Dendritic cell treated with granulocyte-macrophage colony-stimulating factor and Interleukin-4, amounts not matched to agents 40 ng/mL and 50 ng/mL, for 4 days (primary cell): ENCODE results near the gene SCFD2.

Experiments used
- H3K27ac Mint-ChIP-seq: one replicate; pipeline ENCODE4 v1.8.0; 2022; ENCODE audit warnings: mild to moderate bottlenecking, mixed read lengths
- H3K27me3 Mint-ChIP-seq: one replicate; pipeline ENCODE4 v1.8.0; 2022; ENCODE audit warnings: mild to moderate bottlenecking, mixed read lengths
- H3K36me3 Mint-ChIP-seq: one replicate; pipeline ENCODE4 v1.8.0; 2022; ENCODE audit warnings: low read depth, mixed read lengths
- H3K4me1 Mint-ChIP-seq: one replicate; pipeline ENCODE4 v1.8.0; 2022; ENCODE audit warnings: low read depth, mixed read lengths
- H3K4me3 Mint-ChIP-seq: one replicate; pipeline ENCODE4 v1.8.0; 2022; ENCODE audit warnings: mild to moderate bottlenecking, moderate library complexity, mixed read lengths
- H3K9me3 Mint-ChIP-seq: one replicate; pipeline ENCODE4 v1.8.0; 2022; ENCODE audit warnings: mixed read lengths
- intact Hi-C: fragments of 100-400 bp; cut with micrococcal nuclease; formaldehyde crosslinking; loops from one replicate; pipeline ENCODE4 v1.15.0; 2022

Gene SCFD2

DNA sequence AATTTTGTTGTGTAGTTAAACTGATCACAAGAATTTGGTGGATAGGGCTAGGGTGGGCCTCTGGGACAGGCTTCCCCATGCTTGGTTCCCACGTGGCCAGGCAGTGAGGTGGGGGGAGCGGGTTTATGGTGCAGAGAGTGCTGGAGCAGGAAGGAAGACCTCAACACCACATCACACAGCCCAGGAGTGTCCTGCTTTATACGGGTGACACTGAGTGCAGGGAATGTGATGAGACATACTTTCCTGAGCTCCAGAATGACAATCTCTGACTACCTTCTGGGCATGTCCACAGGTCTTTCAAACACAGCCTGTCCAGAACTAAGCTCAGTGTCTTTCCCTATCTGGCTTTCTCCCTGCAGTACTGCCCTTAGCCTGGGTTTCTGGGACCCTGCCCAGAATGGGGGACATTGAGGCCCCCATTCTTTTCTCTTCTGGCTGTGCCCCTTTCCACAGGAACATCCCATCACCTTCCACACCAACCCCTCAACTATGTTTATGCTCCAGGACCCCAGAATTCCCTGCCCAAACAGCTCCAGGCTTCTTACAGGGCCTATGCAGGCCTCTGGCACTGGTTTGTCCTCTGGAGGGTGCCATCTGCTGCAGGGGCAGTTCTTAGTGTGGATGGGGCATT lies 540.3 kb downstream of the SCFD2 start:
- Mint-ChIP-seq H3K27me3 (no peaks in the 10 kb centered on the region), H3K4me1 (no peaks in the 10 kb centered on the region), H3K27ac (no peak overlapping the region), H3K36me3 (no peaks in the 10 kb centered on the region), H3K9me3 (no peaks in the 10 kb centered on the region), H3K4me3 (no peak overlapping the region)
- intact Hi-C loops: no loop called here

DNA sequence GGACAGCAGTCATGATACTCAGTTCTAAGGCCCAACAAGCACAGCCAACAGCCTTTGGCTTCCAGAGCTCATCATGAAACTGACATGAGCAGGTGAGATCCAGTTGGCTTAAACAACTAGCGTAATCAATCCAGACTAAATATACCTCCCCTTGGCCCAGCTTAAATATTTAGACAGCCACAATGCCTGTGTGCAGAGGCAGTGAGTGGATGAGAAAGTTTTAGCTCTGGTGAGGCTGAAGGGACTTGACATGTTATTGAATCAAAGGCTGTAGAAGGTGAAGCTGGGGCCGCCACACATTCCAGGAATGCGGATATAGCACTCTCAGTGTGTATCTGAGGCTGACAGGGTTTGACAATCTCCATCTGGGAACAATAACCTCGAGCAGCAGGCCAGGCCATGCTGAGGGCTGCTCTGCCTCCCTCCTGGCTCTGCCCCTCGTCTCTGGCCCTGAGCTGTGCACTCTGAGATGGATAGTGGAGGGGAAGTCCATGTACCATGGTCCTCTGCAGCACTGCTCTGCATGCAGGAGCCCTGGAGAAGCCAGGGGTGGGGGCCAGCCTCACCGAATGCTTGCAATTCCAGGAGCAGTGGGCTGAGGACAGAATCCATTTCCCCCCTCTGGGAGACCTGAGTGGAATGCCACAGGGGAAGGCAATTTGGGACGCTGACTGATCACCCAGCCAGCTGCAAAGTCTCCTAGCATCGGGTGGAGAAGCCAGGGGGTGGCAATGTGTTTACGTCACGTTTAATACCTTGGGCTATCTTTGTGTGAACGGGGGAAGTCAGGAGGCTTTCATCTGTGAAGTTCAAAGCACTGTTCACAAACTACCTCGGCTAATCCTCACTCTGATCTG lies 541.0 kb downstream of the SCFD2 start:
- no peak overlapping the region for H3K27ac Mint-ChIP-seq
- H3K27me3 Mint-ChIP-seq: no peaks in the 10 kb centered on the region
- no peaks in the 10 kb centered on the region for H3K4me1 Mint-ChIP-seq
- no peak overlapping the region for H3K4me3 Mint-ChIP-seq
- no peaks in the 10 kb centered on the region for H3K9me3 Mint-ChIP-seq
- H3K36me3 Mint-ChIP-seq: no peaks in the 10 kb centered on the region
- intact Hi-C loops: no loop called here

DNA sequence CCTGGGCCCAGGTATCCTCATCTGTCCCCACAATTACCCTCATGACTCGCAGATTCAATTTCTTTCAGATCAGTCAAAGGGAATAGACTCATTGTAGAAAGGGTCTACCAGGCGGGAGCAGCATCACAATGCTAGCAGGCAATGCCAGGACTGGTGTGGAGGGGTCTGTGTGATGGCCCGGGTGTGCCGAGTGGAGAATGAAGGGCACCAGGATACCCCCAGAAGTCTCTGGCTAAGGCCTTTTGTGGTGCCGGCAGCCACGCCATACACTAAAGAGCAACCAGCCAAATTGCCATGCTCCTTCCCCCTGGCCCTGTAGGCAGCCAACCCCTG lies 541.6 kb downstream of the SCFD2 start:
- Mint-ChIP-seq H3K27ac (no peak overlapping the region), H3K27me3 (no peaks in the 10 kb centered on the region), H3K4me3 (no peak overlapping the region), H3K4me1 (no peaks in the 10 kb centered on the region), H3K9me3 (no peaks in the 10 kb centered on the region), H3K36me3 (no peaks in the 10 kb centered on the region)
- intact Hi-C loops: no loop called here

DNA sequence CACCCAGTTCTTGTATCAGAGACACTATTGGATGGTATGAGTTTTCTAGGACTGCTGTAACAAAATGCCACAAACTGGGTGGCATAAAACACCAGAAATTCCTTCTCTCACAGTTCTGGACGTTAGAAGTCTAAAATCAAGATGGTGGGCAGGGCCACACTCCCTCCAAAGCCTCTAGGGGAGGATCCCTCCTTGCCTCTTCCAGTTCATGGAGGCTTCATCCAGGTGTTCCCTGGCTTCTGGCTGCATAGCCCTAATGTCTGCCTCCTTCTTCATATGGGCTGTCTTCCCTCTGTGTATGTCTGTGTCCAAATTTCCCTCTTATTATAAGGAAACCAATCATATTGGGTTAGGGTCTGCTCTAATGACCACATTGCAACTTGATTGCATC lies 542.2 kb downstream of the SCFD2 start:
- intact Hi-C loops: no loop called here
- no peak overlapping the region for H3K4me3 Mint-ChIP-seq
- no peaks in the 10 kb centered on the region for H3K9me3 Mint-ChIP-seq
- no peak overlapping the region for H3K27ac Mint-ChIP-seq
- no peaks in the 10 kb centered on the region for H3K36me3 Mint-ChIP-seq
- H3K27me3 Mint-ChIP-seq: no peaks in the 10 kb centered on the region
- no peaks in the 10 kb centered on the region for H3K4me1 Mint-ChIP-seq
